HepG2 (cell line): ENCODE measurements around the gene TRIM31. TPM values are rescaled to one million over a fixed set of nuclear protein-coding genes. Genes with fewer than 3 reads are reported as not detected.

ENCODE experiments used
- BHLHE40 ChIP-seq: IDR thresholded peaks from 2 replicates; pipeline ENCODE4 v1.6.1; 2011; ENCODE audit warnings: low read length, improper control_type of control experiment
- CERS6 ChIP-seq: sonication (generic); formaldehyde crosslinking; IDR thresholded peaks from 2 replicates; pipeline ENCODE4 v1.5.0; 2020; ENCODE audit warnings: missing genetic modification reagents
- ELF3 ChIP-seq: IDR thresholded peaks from 2 replicates; pipeline ENCODE4 v1.6.1; 2016; ENCODE audit warnings: missing genetic modification reagents, missing compliant biosample characterization
- GMEB2 ChIP-seq: IDR thresholded peaks from 2 replicates; pipeline ENCODE4 v1.6.1; 2016; ENCODE audit warnings: missing biosample characterization, missing genetic modification reagents, low read depth
- HIVEP1 ChIP-seq: sonication (generic); formaldehyde crosslinking; IDR thresholded peaks from 2 replicates; pipeline ENCODE4 v1.4.0; 2020; ENCODE audit warnings: mild to moderate bottlenecking, missing genetic modification reagents
- HOXA7 ChIP-seq: sonication (generic); formaldehyde crosslinking; IDR thresholded peaks from 2 replicates; pipeline ENCODE4 v1.8.1; 2022; ENCODE audit warnings: mild to moderate bottlenecking, missing genetic modification reagents, moderate library complexity
- KAT8 ChIP-seq: IDR thresholded peaks from 2 replicates; pipeline ENCODE4 v1.6.1; 2016; ENCODE audit warnings: missing genetic modification reagents, missing compliant biosample characterization
- KDM4B ChIP-seq: sonication (generic); formaldehyde crosslinking; IDR thresholded peaks from 2 replicates; pipeline ENCODE4 v1.4.0; 2020; ENCODE audit warnings: missing genetic modification reagents
- MLX ChIP-seq: IDR thresholded peaks from 2 replicates; pipeline ENCODE4 v1.6.1; 2016
- NCOA2 ChIP-seq: sonication (generic); formaldehyde crosslinking; IDR thresholded peaks from 2 replicates; pipeline ENCODE4 v1.8.0; 2022; ENCODE audit warnings: inconsistent platforms
- NCOR1 ChIP-seq: fragments of 200-600 bp; sonication (generic); IDR thresholded peaks from 2 replicates; pipeline ENCODE4 v1.7.0; 2017; ENCODE audit warnings: antibody characterized with exemption, low read length, borderline replicate concordance
- PCBP2 ChIP-seq: fragments of 200-400 bp; formaldehyde crosslinking; optimal IDR thresholded peaks from 2 replicates; pipeline ENCODE3; 2018; ENCODE audit warnings: low read length, low read depth; ENCODE audit not compliant: poor library complexity, severe bottlenecking
- RARA ChIP-seq: IDR thresholded peaks from 2 replicates; pipeline ENCODE4 v1.6.1; 2016; ENCODE audit warnings: missing genetic modification reagents, missing compliant biosample characterization
- SMAD1 ChIP-seq: sonication (generic); formaldehyde crosslinking; IDR thresholded peaks from 2 replicates; pipeline ENCODE4 v1.4.0; 2020; ENCODE audit warnings: missing genetic modification reagents, low read depth, mild to moderate bottlenecking, borderline replicate concordance
- TBL1XR1 ChIP-seq: fragments of 150-350 bp; IDR thresholded peaks from 2 replicates; pipeline ENCODE4 v1.6.1; 2014; ENCODE audit warnings: borderline replicate concordance, low read length; ENCODE audit not compliant: partially characterized antibody
- WIZ ChIP-seq: sonication (generic); formaldehyde crosslinking; IDR thresholded peaks from 2 replicates; pipeline ENCODE4 v1.5.1; 2020; ENCODE audit warnings: mild to moderate bottlenecking, missing genetic modification reagents
- ZNF121 ChIP-seq: sonication (generic); formaldehyde crosslinking; IDR thresholded peaks from 2 replicates; pipeline ENCODE4 v1.5.0; 2020; ENCODE audit warnings: mild to moderate bottlenecking, missing genetic modification reagents
- ZNF20 ChIP-seq: sonication (generic); formaldehyde crosslinking; IDR thresholded peaks from 2 replicates; pipeline ENCODE4 v1.4.0; 2020; ENCODE audit warnings: mild to moderate bottlenecking, moderate library complexity, missing genetic modification reagents
- ZNF232 ChIP-seq: sonication (generic); formaldehyde crosslinking; IDR thresholded peaks from 2 replicates; pipeline ENCODE4 v1.4.0; 2020; ENCODE audit warnings: missing genetic modification reagents, borderline replicate concordance
- ZNF367 ChIP-seq: sonication (generic); formaldehyde crosslinking; IDR thresholded peaks from 2 replicates; pipeline ENCODE4 v1.4.0; 2020; ENCODE audit warnings: missing genetic modification reagents, borderline replicate concordance
- ZNF510 ChIP-seq: sonication (generic); formaldehyde crosslinking; IDR thresholded peaks from 2 replicates; pipeline ENCODE4 v1.4.0; 2020; ENCODE audit warnings: low read depth, mild to moderate bottlenecking, missing genetic modification reagents
- ZNF800 ChIP-seq: sonication (generic); formaldehyde crosslinking; IDR thresholded peaks from 2 replicates; pipeline ENCODE4 v1.4.0; 2020; ENCODE audit warnings: missing genetic modification reagents
- ZNF841 ChIP-seq: sonication (generic); formaldehyde crosslinking; IDR thresholded peaks from 2 replicates; pipeline ENCODE4 v1.8.1; 2023; ENCODE audit warnings: missing genetic modification reagents, borderline replicate concordance
- polyA plus RNA-seq, 8 experiments: library from polyadenylated mRNA; depleted of rRNA in 3 of 8; stranded (reverse) in 7 of 8; unstranded in 1 of 8; fragments of >200 nt; fragmentation: Illumina TruSeq in 4 of 8; extraction: Trizol in 4 of 8; gene quantifications; 2 replicates each; pipeline versions ENCODE4 v1.2.1 to v1.2.3, GENCODE V29; 2011 to 2016; ENCODE audit warnings: low read depth in 4 of 8, missing spikeins in 1 of 8, mixed read lengths in 1 of 8; ENCODE audit not compliant: insufficient read depth in 1 of 8
- total RNA-seq, 5 experiments: library from RNA; depleted of rRNA; stranded (reverse); fragments of >200 nt; fragmentation: Illumina TruSeq; extraction: Trizol; gene quantifications; 2 replicates each; pipeline ENCODE4 v1.2.3, GENCODE V29; 2016; ENCODE audit warnings: low read depth in 1 of 5
- TF ChIP-seq, protein P1 (sequence below): sonication (generic); formaldehyde crosslinking; IDR thresholded peaks from 2 replicates; pipeline ENCODE4 v1.4.0; 2020; ENCODE audit warnings: missing genetic modification reagents, mild to moderate bottlenecking, borderline replicate concordance
- TF ChIP-seq, protein P2 (sequence below): IDR thresholded peaks from 2 replicates; pipeline ENCODE4 v1.6.1; 2016

The TRIM31 gene
- total and polyA plus RNA-seq, 2 of the 13 experiments (the other 11 are each of a cell fraction or from before 2014, with no cell fraction given), result 0.13 to 0.51 TPM

- TF ChIP-seq ZNF232 (no peak), NCOR1 (peak; percentile 77; the same call in 1 of the 2 replicates), GMEB2 (CRISPR knock-in tag) (no peak), TBL1XR1 (no peak), RARA (CRISPR knock-in tag) (peak; percentile 86), ZNF841 (CRISPR knock-in tag) (no peak), HOXA7 (no peak), SMAD1 (CRISPR knock-in tag) (no peak), NCOA2 (peak; percentile 76), HIVEP1 (CRISPR knock-in tag) (no peak), ZNF20 (CRISPR knock-in tag) (no peak), MLX (CRISPR knock-in tag) (no peak), CERS6 (no peak), ELF3 (CRISPR knock-in tag) (0 out of 2 replicates have a peak, but pooled peaks have one; percentile 19), BHLHE40 (no peak), ZNF800 (CRISPR knock-in tag) (no peak), KDM4B (no peak), ZNF121 (CRISPR knock-in tag) (no peak), KAT8 (CRISPR knock-in tag) (0 out of 2 replicates have a peak, but pooled peaks have one; percentile 20), ZNF510 (CRISPR knock-in tag) (no peak), ZNF367 (CRISPR knock-in tag) (no peak), WIZ (CRISPR knock-in tag) (no peak), PCBP2 (no peak)
- TF ChIP-seq, protein P1, sequence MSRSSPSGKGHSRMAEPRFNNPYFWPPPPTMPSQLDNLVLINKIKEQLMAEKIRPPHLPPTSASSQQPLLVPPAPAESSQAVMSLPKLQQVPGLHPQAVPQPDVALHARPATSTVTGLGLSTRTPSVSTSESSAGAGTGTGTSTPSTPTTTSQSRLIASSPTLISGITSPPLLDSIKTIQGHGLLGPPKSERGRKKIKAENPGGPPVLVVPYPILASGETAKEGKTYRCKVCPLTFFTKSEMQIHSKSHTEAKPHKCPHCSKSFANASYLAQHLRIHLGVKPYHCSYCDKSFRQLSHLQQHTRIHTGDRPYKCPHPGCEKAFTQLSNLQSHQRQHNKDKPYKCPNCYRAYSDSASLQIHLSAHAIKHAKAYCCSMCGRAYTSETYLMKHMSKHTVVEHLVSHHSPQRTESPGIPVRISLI (CRISPR knock-in tag), result no peak
- TF ChIP-seq, protein P2, sequence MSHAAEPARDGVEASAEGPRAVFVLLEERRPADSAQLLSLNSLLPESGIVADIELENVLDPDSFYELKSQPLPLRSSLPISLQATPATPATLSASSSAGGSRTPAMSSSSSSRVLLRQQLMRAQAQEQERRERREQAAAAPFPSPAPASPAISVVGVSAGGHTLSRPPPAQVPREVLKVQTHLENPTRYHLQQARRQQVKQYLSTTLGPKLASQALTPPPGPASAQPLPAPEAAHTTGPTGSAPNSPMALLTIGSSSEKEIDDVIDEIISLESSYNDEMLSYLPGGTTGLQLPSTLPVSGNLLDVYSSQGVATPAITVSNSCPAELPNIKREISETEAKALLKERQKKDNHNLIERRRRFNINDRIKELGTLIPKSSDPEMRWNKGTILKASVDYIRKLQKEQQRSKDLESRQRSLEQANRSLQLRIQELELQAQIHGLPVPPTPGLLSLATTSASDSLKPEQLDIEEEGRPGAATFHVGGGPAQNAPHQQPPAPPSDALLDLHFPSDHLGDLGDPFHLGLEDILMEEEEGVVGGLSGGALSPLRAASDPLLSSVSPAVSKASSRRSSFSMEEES (CRISPR knock-in tag), result no peak
These were observed 22.9 kb upstream of the TRIM31 start, which contains the start of gene TRIM40 (continued) for GRCh38 chr6:30135757-30136156.
